Measurements from ENCODE around the gene EIF4EBP3. TPM values are rescaled to one million over a fixed set of nuclear protein-coding genes. Genes with fewer than 3 reads are reported as not detected.

Gene EIF4EBP3
- total RNA-seq, 1 donor from 2014 or later, result 8.4 TPM

DNA sequence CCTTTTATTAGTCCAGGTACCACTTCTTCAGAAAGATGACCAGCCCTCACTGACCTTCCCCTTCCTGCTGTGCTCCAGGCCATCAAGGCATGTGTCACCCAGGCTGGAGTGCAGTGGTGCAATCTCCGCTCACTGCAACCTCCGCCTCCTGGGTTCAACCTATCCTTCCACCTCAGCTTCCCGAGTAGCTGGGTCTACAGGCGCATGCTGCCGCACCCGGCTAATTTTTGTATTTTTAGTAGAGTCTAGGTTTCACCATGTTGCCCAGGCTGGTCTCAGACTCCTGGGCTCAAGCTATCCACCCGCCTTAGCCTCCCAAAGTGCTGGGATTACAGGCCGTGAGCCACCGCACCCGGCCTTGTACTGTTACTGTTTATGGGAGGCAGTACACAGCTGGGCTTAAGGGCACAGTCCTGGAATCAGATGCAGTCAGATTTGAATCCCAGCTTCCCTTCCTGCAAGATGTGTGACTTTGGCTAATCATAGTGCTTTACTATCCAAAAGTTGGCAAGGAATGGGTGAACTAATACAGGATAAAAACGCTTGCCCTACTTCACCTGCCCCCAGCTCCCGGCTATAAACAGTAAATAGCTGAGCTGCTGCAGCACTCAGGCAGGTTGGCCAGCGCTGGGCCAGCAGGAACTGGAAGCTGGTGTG is 483 bp upstream of the EIF4EBP3 start:
- Mint-ChIP-seq H3K4me3 (peak overlapping the region; percentile 86), H3K36me3 (ENCODE audit: low read depth) (peaks cover 15% of the 10 kb centered on the region)
- no peak for DNase-seq (ENCODE audit: low read depth, low spot score)

GRCh38 chr5:140548300-140548688 is 832 bp downstream of the EIF4EBP3 start:
- no peaks in the 10 kb centered on the region for H3K9me3 Mint-ChIP-seq
- H3K36me3 Mint-ChIP-seq (ENCODE audit: low read depth), result peaks cover 17% of the 10 kb centered on the region
- H3K4me1 Mint-ChIP-seq, result peaks cover 31% of the 10 kb centered on the region
- peak overlapping the region; percentile 86 for H3K4me3 Mint-ChIP-seq
- TF ChIP-seq CTCF (conservative IDR thresholded peaks at IDR 0.05), result no peak
- H3K27ac Mint-ChIP-seq (ENCODE audit: unreplicated experiment), result peak overlapping the region; percentile 93
- peaks cover 2% of the 10 kb centered on the region for H3K27me3 Mint-ChIP-seq (ENCODE audit: low read depth)
- no peak for DNase-seq (ENCODE audit: low read depth, low spot score)

More for the DNA sequence above, 483 bp upstream of the EIF4EBP3 start:
- peaks cover 31% of the 10 kb centered on the region for H3K4me1 Mint-ChIP-seq
- no peak for TF ChIP-seq CTCF (conservative IDR thresholded peaks at IDR 0.05)
- H3K27me3 Mint-ChIP-seq (ENCODE audit: low read depth), result peaks cover 2% of the 10 kb centered on the region
- H3K27ac Mint-ChIP-seq (ENCODE audit: unreplicated experiment), result peak overlapping the region; percentile 62
- H3K9me3 Mint-ChIP-seq, result no peaks in the 10 kb centered on the region

DNA sequence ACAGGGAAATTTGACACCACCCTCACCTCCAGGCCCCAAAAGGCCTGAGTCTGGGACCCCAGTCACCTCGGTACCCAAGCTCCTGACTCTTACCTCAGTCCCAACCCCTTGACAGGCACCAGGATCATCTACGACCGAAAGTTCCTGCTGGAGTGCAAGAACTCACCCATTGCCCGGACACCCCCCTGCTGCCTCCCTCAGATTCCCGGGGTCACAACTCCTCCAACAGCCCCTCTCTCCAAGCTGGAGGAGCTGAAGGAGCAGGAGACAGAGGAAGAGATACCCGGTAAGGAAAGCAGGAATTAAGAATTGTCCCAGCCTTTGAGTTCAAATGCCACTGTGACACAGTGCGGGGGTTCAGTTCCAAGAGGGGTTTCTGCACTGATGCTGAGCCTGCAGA is 1.3 kb downstream of the EIF4EBP3 start:
- H3K36me3 Mint-ChIP-seq (ENCODE audit: low read depth), result peaks cover 16% of the 10 kb centered on the region
- peak overlapping the region; percentile 34 for H3K4me3 Mint-ChIP-seq
- peaks cover 2% of the 10 kb centered on the region for H3K27me3 Mint-ChIP-seq (ENCODE audit: low read depth)
- no peaks in the 10 kb centered on the region for H3K9me3 Mint-ChIP-seq
- TF ChIP-seq CTCF (conservative IDR thresholded peaks at IDR 0.05), result no peak
- peak overlapping the region; percentile 67 for H3K27ac Mint-ChIP-seq (ENCODE audit: unreplicated experiment)
- DNase-seq (ENCODE audit: low read depth, low spot score), result no peak
- peaks cover 31% of the 10 kb centered on the region for H3K4me1 Mint-ChIP-seq

DNA sequence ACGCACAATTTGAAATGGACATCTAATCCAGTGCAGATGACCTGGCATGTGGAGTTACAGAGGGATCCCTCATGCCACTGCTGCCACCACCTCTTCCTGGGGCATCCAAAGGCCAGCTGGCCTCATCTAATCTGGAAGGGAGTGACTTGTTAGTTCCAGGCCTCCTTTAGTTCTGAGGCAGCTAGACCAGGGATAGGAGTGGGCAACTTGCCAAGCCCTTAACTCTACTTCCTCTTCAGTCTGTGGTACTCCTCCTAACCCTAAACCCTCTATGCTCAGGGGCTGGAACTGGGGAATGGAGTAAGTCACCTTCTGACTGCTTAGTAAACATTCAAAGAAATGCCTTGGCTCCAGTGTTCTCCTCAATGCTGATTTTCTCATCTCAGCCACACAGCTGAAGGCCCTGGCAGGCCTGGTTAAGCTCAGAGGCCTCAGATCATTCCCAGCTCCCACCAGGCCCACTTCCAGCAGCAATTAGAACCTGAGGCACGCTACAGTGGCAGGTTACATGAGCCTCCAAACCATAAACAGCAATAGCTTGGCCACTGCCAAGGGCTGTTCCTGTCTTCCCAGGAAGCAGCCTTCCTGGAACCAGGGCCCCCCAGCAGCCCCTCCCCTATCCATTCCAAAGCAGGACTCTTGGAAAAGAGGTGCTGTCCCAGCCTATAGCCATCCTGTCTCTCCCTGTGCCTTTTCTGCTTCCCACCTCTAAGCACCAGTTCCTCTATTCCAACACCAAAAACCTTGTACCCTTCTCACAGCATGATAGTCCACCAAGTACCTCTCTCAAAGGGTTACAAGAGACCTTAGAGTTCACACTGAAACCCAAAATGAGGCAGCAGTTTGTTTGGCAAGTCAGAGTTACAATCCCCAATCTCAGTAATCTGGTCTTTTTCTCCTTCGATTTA is 2.0 kb downstream of the EIF4EBP3 start:
- H3K36me3 Mint-ChIP-seq (ENCODE audit: low read depth), result peaks cover 14% of the 10 kb centered on the region
- peaks cover 2% of the 10 kb centered on the region for H3K27me3 Mint-ChIP-seq (ENCODE audit: low read depth)
- no peak for DNase-seq (ENCODE audit: low read depth, low spot score)
- no peak overlapping the region for H3K27ac Mint-ChIP-seq (ENCODE audit: unreplicated experiment)
- peaks cover 35% of the 10 kb centered on the region for H3K4me1 Mint-ChIP-seq
- no peaks in the 10 kb centered on the region for H3K9me3 Mint-ChIP-seq
- H3K4me3 Mint-ChIP-seq, result peak overlapping the region; percentile 58
- TF ChIP-seq CTCF (conservative IDR thresholded peaks at IDR 0.05), result no peak

GRCh38 chr5:140550147-140551079 is 3.0 kb downstream of the EIF4EBP3 start:
- TF ChIP-seq CTCF (conservative IDR thresholded peaks at IDR 0.05), result no peak
- Mint-ChIP-seq H3K4me3 (peak overlapping the region; percentile 47), H3K27ac (ENCODE audit: unreplicated experiment) (no peak overlapping the region), H3K4me1 (peaks cover 41% of the 10 kb centered on the region), H3K36me3 (ENCODE audit: low read depth) (peaks cover 10% of the 10 kb centered on the region), H3K27me3 (ENCODE audit: low read depth) (peaks cover 2% of the 10 kb centered on the region), H3K9me3 (no peaks in the 10 kb centered on the region)
- DNase-seq (ENCODE audit: low read depth, low spot score), result no peak

All from neural crest cell (in vitro differentiated cells).